HG02852 (cell line): ENCODE data around the gene SUSD2.
"Not testable (repeated sequence)": the region's sequence is repeated elsewhere in the genome, so short reads cannot be mapped to it uniquely, and the experiment has no call there.

Experiments
- ATAC-seq: cut with Tn5 transposase; IDR thresholded peaks from one replicate; pipeline ENCODE4 v1.9.1; 2021; ENCODE audit warnings: mild to moderate bottlenecking, moderate library complexity; ENCODE audit not compliant: unreplicated experiment

Gene SUSD2, protein sequence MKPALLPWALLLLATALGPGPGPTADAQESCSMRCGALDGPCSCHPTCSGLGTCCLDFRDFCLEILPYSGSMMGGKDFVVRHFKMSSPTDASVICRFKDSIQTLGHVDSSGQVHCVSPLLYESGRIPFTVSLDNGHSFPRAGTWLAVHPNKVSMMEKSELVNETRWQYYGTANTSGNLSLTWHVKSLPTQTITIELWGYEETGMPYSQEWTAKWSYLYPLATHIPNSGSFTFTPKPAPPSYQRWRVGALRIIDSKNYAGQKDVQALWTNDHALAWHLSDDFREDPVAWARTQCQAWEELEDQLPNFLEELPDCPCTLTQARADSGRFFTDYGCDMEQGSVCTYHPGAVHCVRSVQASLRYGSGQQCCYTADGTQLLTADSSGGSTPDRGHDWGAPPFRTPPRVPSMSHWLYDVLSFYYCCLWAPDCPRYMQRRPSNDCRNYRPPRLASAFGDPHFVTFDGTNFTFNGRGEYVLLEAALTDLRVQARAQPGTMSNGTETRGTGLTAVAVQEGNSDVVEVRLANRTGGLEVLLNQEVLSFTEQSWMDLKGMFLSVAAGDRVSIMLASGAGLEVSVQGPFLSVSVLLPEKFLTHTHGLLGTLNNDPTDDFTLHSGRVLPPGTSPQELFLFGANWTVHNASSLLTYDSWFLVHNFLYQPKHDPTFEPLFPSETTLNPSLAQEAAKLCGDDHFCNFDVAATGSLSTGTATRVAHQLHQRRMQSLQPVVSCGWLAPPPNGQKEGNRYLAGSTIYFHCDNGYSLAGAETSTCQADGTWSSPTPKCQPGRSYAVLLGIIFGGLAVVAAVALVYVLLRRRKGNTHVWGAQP

GRCh38 chr22:24181088-24181995 lies at the start of gene SUSD2:
Gene SUSD2 (plus strand): TSS chr22:24181487. CDS start chr22:24181520, 33 bp downstream.
- ATAC-seq, result no peak

DNA sequence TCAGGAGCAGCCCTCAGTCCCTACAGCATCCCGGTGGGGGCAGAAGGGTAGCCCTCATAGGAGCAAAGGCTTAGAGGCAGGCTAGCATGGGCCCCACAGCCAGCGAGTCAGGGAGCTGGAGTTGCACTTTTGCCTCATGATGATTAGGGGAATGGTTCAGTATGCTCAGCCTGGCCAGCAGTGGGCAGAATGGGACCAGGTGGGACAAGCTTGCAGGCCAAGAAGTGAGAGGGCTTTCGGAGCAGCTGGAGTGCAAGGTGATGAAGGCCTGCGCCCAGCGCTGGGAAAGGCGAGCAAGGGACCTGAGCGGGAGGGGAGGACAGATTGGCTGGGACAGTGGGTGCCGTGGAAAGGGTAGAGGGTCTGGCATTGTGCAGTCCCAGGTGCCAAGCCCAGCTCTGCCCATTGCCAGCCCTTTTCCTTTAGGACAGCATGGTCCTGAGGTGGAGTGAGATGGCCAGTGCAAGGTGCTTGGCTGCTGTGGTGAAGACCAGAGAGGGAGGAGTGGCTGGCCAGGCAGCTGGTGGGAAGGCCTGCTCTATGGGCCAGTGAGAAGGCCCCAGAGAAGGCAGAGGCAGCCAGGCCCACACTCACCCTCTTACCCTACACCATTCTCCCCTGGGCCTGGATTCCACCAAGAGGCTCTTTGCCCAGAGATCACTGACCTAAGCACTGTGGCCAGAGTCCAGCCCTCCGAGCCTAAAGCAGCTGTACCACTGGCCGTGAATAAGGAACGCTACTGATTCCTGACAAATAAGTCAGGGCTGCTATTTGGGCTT lies 47.9 kb upstream of the SUSD2 start:
- no peak for ATAC-seq

DNA sequence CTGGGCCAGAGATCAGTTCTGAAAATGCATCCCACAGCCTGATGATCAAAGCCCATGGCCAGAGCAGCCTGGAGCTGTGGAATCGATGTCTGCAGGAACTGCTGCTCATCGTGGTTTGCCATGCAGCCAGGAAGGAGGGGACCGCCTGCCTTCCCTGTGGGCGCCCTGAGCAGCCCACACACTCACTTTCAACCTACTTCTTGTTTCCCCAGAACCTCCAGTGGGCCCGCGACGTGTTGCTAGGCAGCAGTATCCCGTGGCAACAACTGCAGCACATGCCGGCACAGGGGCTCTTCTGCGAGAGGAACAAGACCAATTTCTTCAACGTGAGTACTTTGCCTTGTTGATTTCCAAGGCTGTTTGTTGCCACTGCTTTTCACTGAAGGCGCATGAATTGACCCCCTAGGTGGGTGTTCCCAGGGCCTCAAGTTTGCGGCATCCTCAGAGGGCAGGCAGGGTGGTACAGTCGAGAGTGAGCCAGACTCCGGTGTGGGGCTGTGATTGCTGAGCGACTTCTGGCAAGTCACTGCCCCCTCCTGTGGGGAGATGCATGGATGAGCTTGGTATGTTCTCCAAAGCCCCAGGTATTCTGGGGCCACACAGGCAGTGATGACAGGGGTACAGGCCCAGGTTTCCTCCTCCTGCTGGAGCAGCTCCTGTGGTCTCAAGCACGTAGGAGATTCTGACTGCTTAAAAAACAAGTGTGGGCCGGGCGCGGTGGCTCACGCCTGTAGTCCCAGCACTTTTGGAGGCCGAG lies 47.0 kb upstream of the SUSD2 start:
- ATAC-seq, result no peak

- not testable (repeated sequence) for ATAC-seq
Measured at GRCh38 chr22:24136533-24136932, 44.8 kb upstream of the SUSD2 start.

GRCh38 chr22:24137595-24137994 lies 43.7 kb upstream of the SUSD2 start:
- ATAC-seq, result no peak

DNA sequence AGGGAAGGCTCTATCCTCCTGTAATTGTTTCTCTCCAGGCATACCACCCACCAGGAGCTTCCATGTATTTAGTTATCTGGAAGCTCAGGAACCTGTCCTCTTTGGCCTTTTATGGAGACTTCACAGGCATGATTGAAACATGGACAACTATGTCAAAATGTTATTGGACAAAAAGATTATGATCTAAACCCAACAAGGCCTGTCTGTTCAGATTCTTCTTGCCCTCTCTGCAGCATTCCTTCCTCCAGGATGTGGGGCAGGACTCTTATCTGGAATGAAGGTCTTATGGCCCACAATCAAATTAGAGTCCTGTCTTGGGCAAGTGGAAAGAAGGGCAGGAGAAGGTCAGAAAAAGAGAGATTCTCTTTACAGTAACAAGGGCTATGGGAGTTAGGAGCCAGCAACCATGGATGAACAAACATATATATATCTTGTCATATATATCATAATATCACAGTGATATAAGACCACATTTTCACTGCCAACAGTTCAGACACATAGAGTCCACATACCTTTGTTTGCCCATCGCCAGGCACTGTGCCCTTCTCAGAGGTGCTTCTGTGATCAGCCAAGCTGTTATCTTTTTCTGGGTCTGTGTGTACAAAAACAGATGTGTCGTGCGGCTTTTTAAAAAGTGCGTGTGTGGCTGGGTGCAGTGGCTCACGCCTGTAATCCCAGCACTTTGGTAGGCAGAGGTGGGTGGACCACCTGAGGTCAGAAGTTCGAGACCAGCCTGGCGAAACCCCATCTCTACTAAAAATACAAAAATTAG lies 42.5 kb upstream of the SUSD2 start:
- no peak for ATAC-seq

- ATAC-seq, result no peak
Measured at GRCh38 chr22:24140357-24140756, 40.9 kb upstream of the SUSD2 start.

- no peak for ATAC-seq
Measured at GRCh38 chr22:24141586-24141985, 39.7 kb upstream of the SUSD2 start.

- no peak for ATAC-seq
Measured at GRCh38 chr22:24142241-24142640, 39.0 kb upstream of the SUSD2 start.

- ATAC-seq, result no peak
Measured at GRCh38 chr22:24142831-24143230, 38.5 kb upstream of the SUSD2 start.

DNA sequence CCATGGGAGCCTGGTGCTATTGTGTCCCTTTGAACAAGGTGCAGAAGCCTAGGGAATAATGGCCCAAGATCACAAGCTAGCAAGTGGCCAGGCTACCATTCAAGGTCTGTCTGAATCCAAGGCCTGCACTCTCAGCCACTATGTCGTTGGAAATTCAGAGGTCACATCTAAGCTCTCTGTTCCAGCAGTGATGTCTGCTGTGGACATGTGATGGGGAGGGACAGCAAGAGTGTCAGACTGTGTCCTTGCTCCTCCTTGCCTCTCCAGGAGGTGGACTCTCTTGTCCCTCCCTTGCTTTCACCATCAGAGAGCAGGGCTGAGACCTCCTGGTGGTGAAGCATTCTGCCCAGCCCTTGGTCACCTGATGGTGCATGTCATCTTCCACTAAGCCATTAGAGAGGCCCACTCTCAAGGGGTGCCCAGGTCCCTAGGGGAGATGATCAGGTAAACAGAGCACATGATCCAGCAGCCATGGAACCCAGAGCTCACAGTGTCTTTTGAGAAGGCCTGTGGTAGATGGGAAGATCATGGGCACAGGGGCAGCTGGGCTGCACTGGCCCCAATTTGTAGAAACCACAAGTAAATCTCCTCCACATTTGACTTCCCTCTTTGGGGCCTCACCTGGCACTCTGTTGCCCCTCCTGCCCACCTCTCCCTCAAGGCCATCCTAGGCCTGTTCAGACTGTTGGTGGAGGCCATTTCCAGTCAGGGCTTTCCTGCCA lies 37.1 kb upstream of the SUSD2 start:
- ATAC-seq, result no peak

- ATAC-seq, result no peak
Measured at GRCh38 chr22:24144778-24145085, 36.6 kb upstream of the SUSD2 start.

DNA sequence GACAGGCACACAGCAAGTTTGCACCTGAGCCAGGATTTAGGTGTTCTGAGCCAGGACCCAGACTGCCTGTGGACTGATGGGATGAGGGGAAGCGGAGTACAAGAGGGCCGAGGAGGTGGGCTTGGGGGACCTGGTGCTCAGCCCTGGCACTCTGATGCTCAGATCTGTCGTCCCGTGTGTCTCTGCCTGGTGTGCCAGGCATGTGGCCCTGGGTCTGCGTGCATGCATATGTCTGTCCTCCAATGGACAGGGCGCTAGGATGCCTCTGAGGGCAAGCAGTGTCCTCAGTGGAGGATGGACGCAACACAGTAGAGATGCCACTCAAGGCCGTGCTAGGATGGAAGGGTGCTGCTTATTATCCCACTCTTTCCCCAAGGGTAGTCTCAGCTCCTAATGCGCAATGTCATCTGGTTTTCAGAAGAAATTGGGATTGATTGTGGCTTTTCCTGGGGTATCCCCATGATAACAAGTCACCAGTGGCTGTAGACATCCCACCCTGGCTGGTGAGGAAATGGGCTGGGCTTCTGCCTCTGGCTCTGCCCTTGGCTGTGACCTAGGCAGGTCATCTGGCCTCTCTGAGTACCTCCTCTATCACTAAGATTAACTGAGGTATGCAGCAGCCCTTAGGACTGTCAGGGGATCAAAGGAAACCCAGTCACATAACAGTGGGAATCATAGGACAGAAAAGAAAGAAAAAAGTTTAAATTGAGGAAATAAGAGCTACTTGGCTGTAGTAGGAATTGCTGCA lies 35.7 kb upstream of the SUSD2 start:
- ATAC-seq, result no peak

DNA sequence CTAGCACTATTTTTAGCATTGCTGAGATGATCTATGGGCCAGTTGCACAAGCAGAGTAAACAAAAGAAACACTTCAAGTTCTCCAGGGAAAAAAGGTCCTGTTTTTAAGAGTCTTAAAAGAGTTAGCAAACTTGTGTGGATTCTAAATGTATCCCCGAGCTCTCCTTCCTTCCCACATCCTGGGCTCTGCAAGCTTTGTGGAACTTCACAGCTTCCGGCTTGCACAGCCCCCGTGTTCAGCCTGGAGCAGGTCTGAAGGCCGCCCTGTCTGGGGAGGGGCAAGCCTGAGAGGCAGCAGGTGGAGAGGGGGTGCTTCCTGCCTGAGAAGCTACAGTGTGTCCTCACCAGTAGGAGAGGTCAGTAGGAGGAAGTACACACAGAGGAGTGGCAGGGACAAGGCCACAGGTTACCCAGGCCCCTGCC lies 35.1 kb upstream of the SUSD2 start:
- peak; percentile 75 for ATAC-seq

- ATAC-seq, result no peak
Measured at GRCh38 chr22:24146791-24147353, 34.4 kb upstream of the SUSD2 start.

GRCh38 chr22:24147666-24148065 lies 33.6 kb upstream of the SUSD2 start:
- no peak for ATAC-seq
